Spleen (tissue), 7 donors: ENCODE data around the gene ARHGEF37.

Source experiments
- POLR2AphosphoS5 ChIP-seq, 3 donors: sonication (generic); formaldehyde crosslinking; IDR thresholded peaks; one replicate each; pipeline ENCODE4 v1.5.1; 2017; ENCODE audit warnings: antibody characterized with exemption in 3 of 3
- TF ChIP-seq, protein P1 (sequence below), 11 experiments: fragments of 200-600 bp in 7 of 11; fragments of 450-650 bp in 4 of 11; sonication (generic) in 4 of 11; IDR thresholded peaks in 8 of 11; conservative IDR thresholded peaks in 3 of 11; 1 replicate in 7 of 11; 2 replicates in 4 of 11; pipeline versions ENCODE4 v1.4.0 to v1.8.0; 2016 to 2021; ENCODE audit warnings: antibody characterized with exemption in 11 of 11, inconsistent platforms in 4 of 11, mild to moderate bottlenecking in 1 of 11
- donor health status: DM: no; HTN: no; CAD: no; lungs with moderate emphysema.
- donor health status: DM: no; HTN: no; CAD: no.
- donor health status: DM: no; HTN: no; CAD: no.

DNA sequence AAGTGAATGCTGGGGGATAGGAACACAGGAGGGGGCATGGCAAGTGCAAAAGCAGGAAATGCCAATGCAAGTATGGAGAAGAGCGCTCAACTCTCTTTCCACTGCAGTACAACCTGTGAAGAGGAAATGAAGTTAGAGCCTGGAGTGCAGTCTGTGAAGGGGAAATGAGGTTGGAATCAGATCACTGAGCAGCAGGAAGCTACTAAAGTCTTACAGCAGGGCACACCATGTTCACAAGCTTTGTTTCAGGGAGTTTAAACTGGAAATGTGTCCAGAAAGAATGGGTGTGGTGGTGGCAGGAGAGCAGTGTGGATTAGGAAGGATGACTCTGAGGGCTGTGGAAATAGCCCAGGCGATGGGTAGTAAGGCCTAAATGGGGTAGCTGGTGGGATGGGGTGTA lies 15.4 kb downstream of the ARHGEF37 start:
- TF ChIP-seq, protein P1, sequence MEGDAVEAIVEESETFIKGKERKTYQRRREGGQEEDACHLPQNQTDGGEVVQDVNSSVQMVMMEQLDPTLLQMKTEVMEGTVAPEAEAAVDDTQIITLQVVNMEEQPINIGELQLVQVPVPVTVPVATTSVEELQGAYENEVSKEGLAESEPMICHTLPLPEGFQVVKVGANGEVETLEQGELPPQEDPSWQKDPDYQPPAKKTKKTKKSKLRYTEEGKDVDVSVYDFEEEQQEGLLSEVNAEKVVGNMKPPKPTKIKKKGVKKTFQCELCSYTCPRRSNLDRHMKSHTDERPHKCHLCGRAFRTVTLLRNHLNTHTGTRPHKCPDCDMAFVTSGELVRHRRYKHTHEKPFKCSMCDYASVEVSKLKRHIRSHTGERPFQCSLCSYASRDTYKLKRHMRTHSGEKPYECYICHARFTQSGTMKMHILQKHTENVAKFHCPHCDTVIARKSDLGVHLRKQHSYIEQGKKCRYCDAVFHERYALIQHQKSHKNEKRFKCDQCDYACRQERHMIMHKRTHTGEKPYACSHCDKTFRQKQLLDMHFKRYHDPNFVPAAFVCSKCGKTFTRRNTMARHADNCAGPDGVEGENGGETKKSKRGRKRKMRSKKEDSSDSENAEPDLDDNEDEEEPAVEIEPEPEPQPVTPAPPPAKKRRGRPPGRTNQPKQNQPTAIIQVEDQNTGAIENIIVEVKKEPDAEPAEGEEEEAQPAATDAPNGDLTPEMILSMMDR (IDR thresholded peaks at IDR 0.05 in 8 of 11, conservative IDR thresholded peaks at IDR 0.05 in 3 of 11): no peak
- TF ChIP-seq POLR2AphosphoS5 (IDR thresholded peaks at IDR 0.05): no peak
